BJ (cell line): ENCODE data around the gene SPATA6L. TPM values are rescaled to one million over a fixed set of nuclear protein-coding genes. Genes with fewer than 3 reads are reported as not detected.

Experiments
- CTCF ChIA-PET: fragments of 350-600 bp; formaldehyde crosslinking; extraction: SDS; loops from one replicate; lab custom pipeline; 2021; ENCODE audit warnings: antibody characterized with exemption, inconsistent platforms; lab: Yijun Ruan, JAX
- POLR2A ChIA-PET: fragments of 300-600 bp; sonication (Branson Sonifier 250); formaldehyde crosslinking; extraction: SDS; loops from one replicate; lab custom pipeline; 2021; ENCODE audit warnings: antibody characterized with exemption; lab: Charles Lee
- DNase-seq: peaks from one replicate; pipeline ENCODE4 v3.0.0-alpha.2; 2011; ENCODE audit warnings: low read depth
- H3K27me3 ChIP-seq: 2 replicates; pipeline ENCODE4 v1.6.0; 2011; ENCODE audit warnings: low read length; ENCODE audit not compliant: control insufficient read depth, insufficient read depth
- H3K36me3 ChIP-seq: 2 replicates; pipeline ENCODE4 v1.5.1; 2011; ENCODE audit warnings: low read length; ENCODE audit not compliant: control insufficient read depth, insufficient read depth
- H3K4me3 ChIP-seq: 2 replicates; pipeline ENCODE4 v1.5.1; 2011; ENCODE audit warnings: low read depth, mild to moderate bottlenecking, control low read depth, low read length
- CTCF ChIP-seq: IDR thresholded peaks from 2 replicates; pipeline ENCODE4 v1.5.1; 2011; ENCODE audit warnings: low read depth, mild to moderate bottlenecking, control low read depth, inconsistent platforms, low read length, moderate library complexity; ENCODE audit not compliant: insufficient read depth
- polyA plus RNA-seq: library from polyadenylated mRNA; depleted of rRNA; stranded (reverse); fragments of >200 nt; gene quantifications from 2 replicates; pipeline ENCODE4 v1.2.3, GENCODE V29; 2011

Gene SPATA6L
- polyA plus RNA-seq, 1 experiment: 0.43 TPM

GRCh38 chr9:4670591-4670990, 4.3 kb upstream of the SPATA6L start:
- ChIA-PET POLR2A (no interaction called here), CTCF (no interaction called here)
- no peak overlapping the region for H3K4me3 ChIP-seq
- no peaks in the 10 kb centered on the region for H3K36me3 ChIP-seq
- DNase-seq: no peak
- H3K27me3 ChIP-seq: no peaks in the 10 kb centered on the region
- no peak for TF ChIP-seq CTCF

DNA sequence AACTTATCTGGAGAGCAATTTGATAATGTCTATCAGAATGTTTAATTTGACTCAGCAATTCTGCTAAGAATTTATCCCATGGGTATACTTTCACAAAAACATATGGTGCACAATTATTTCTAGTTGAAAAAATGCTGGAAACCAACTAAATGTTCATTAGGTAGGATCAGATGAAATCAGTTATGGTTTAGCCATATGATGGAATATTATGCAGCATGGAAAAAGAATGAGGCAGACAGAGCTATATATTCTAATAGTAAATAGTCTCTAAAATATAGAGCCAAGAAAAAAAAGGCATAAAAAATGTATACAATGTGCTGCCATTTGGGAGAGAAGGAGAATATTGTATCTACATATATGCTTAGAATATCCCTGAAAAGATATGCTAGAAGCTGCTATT, 3.6 kb upstream of the SPATA6L start:
- Histone ChIP-seq H3K36me3 (no peaks in the 10 kb centered on the region), H3K4me3 (no peak overlapping the region), H3K27me3 (no peaks in the 10 kb centered on the region)
- DNase-seq: no peak
- no peak for TF ChIP-seq CTCF
- POLR2A ChIA-PET: no interaction called here
- CTCF ChIA-PET: interaction anchor here (0.6 to 0.7 kb wide), 2 partner anchors 38 to 239 kb away, joined by 3 read pairs; no protein-coding TSS in a partner anchor

GRCh38 chr9:4668604-4669003, 2.3 kb upstream of the SPATA6L start:
- CTCF ChIA-PET: interaction anchor here (0.5 to 1.4 kb wide), 2 partner anchors 11 to 101 kb away, joined by 3 read pairs; partner anchors contain the start of gene CDC37L1
- POLR2A ChIA-PET: no interaction called here
- no peak for DNase-seq
- no peak for TF ChIP-seq CTCF
- Histone ChIP-seq H3K4me3 (no peak overlapping the region), H3K36me3 (no peaks in the 10 kb centered on the region), H3K27me3 (no peaks in the 10 kb centered on the region)

GRCh38 chr9:4667681-4668080, 1.4 kb upstream of the SPATA6L start:
- DNase-seq: no peak
- no peak for TF ChIP-seq CTCF

GRCh38 chr9:4665357-4665756, 923 bp downstream of the SPATA6L start:
- POLR2A ChIA-PET: no interaction called here
- no peak for DNase-seq
- Histone ChIP-seq H3K4me3 (no peak overlapping the region), H3K36me3 (no peaks in the 10 kb centered on the region), H3K27me3 (no peaks in the 10 kb centered on the region)
- TF ChIP-seq CTCF: no peak
- CTCF ChIA-PET: interaction anchor here (0.6 to 1.8 kb wide), 4 partner anchors 9 to 94 kb away, joined by 3 to 4 read pairs (median 3); no protein-coding TSS in a partner anchor

More at GRCh38 chr9:4667681-4668080, 1.4 kb upstream of the SPATA6L start:
- Histone ChIP-seq H3K27me3 (no peaks in the 10 kb centered on the region), H3K4me3 (no peak overlapping the region), H3K36me3 (no peaks in the 10 kb centered on the region)
- POLR2A ChIA-PET: no interaction called here
- CTCF ChIA-PET: interaction anchor here (1.4 kb wide), 1 partner anchor 12 kb away, joined by 3 read pairs; the partner anchor contains the start of gene CDC37L1
